ENCODE data around the gene TUBB2B.

DNA sequence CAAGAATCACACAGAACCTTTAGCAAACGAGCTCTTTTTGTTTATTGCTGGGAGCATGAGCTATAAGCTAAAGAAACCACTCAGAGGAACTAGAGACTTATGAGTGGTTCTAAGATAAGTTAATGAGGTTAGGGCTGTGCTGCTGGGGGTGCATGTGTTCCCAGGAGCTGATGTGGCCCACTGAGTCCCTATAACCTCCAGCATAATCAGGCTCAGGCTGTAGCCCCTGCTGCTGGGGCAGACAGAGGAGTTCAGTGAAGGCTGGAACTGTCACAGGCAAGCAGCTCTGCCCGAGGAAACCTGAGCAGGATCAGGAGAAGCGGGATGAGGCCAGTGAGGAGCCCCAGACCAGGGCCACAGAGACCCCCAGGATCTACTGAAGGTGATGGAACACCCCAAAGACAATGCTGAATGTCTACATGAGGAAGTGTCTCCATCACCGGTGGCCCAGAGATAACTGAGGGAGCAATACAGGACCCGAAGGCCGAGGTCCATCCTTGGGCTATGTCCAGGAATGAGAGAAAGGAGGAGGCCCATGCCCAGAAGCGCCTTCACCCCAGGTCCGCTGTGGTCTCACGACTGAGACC lies 17.3 kb downstream of the TUBB2B start:
- TF ChIP-seq, protein P1, sequence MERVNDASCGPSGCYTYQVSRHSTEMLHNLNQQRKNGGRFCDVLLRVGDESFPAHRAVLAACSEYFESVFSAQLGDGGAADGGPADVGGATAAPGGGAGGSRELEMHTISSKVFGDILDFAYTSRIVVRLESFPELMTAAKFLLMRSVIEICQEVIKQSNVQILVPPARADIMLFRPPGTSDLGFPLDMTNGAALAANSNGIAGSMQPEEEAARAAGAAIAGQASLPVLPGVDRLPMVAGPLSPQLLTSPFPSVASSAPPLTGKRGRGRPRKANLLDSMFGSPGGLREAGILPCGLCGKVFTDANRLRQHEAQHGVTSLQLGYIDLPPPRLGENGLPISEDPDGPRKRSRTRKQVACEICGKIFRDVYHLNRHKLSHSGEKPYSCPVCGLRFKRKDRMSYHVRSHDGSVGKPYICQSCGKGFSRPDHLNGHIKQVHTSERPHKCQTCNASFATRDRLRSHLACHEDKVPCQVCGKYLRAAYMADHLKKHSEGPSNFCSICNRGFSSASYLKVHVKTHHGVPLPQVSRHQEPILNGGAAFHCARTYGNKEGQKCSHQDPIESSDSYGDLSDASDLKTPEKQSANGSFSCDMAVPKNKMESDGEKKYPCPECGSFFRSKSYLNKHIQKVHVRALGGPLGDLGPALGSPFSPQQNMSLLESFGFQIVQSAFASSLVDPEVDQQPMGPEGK (CRISPR knock-in tag; IDR thresholded peaks at IDR 0.05; ENCODE audit: borderline replicate concordance): no peak
- TF ChIP-seq SNAI2 (CRISPR knock-in tag; IDR thresholded peaks at IDR 0.05) (no peak), ZFP30 (CRISPR knock-in tag; IDR thresholded peaks at IDR 0.05) (no peak), ISL1 (CRISPR knock-in tag; IDR thresholded peaks at IDR 0.05) (no peak), CREB5 (CRISPR knock-in tag; IDR thresholded peaks at IDR 0.05; ENCODE audit: low read depth) (no peak)
